GM19467 (cell line): ENCODE measurements around the gene MKS1.

Experiments used
- ATAC-seq: cut with Tn5 transposase; IDR thresholded peaks from one replicate; pipeline ENCODE4 v1.9.1; 2021; ENCODE audit warnings: mild to moderate bottlenecking, moderate library complexity; ENCODE audit not compliant: unreplicated experiment

The MKS1 gene

GRCh38 chr17:58170622-58171021 is 48.4 kb downstream of the MKS1 start:
- ATAC-seq = no peak

GRCh38 chr17:58166682-58167081 is 52.4 kb downstream of the MKS1 start, which contains the start of gene OR4D2:
Gene OR4D2 (plus strand): TSS chr17:58166982. CDS start chr17:58169656, 2,674 bp downstream.
- ATAC-seq = no peak

- no peak for ATAC-seq
Observed at GRCh38 chr17:58165981-58166380, 53.1 kb downstream of the MKS1 start.

- no peak for ATAC-seq
Observed at GRCh38 chr17:58161566-58161965, 57.5 kb downstream of the MKS1 start.

- no peak for ATAC-seq
Observed at GRCh38 chr17:58158181-58158580, 60.9 kb downstream of the MKS1 start.

GRCh38 chr17:58156839-58157803 is 61.9 kb downstream of the MKS1 start:
- no peak for ATAC-seq
